Osteoblast (primary cell): ENCODE measurements around the gene CKM. TPM values are rescaled to one million over a fixed set of nuclear protein-coding genes. Genes with fewer than 3 reads are reported as not detected.

Experiments
- DNase-seq: peaks from one replicate; pipeline ENCODE4 v3.0.0; 2011; ENCODE audit warnings: low spot score, mixed read lengths; ENCODE audit not compliant: insufficient read length; ENCODE audit errors: missing footprints
- H2AFZ ChIP-seq: 2 replicates; pipeline ENCODE4 v1.6.0; 2011; ENCODE audit warnings: mild to moderate bottlenecking, low read length
- H3K27ac ChIP-seq: 2 replicates; pipeline ENCODE4 v1.5.1; 2011; ENCODE audit warnings: mild to moderate bottlenecking, low read depth, low read length, moderate library complexity
- H3K27me3 ChIP-seq: 2 replicates; pipeline ENCODE4 v1.6.0; 2012; ENCODE audit warnings: mild to moderate bottlenecking, control low read depth, inconsistent platforms, low read length, moderate library complexity; ENCODE audit not compliant: insufficient read depth
- H3K36me3 ChIP-seq: 2 replicates; pipeline ENCODE4 v1.5.1; 2011; ENCODE audit warnings: mild to moderate bottlenecking, low read length, control low read depth, moderate library complexity; ENCODE audit not compliant: insufficient read depth
- H3K4me1 ChIP-seq: 2 replicates; pipeline ENCODE4 v1.5.1; 2011; ENCODE audit warnings: mild to moderate bottlenecking, low read length, control low read depth, moderate library complexity; ENCODE audit not compliant: insufficient read depth
- H3K4me2 ChIP-seq: 2 replicates; pipeline ENCODE4 v1.6.0; 2011; ENCODE audit warnings: mild to moderate bottlenecking, low read length; ENCODE audit not compliant: insufficient read depth
- H3K4me3 ChIP-seq: fragments of 200-600 bp; sonication (generic); 3 replicates; pipeline ENCODE4 v1.5.1; 2012; ENCODE audit warnings: mild to moderate bottlenecking, low read length, inconsistent platforms; ENCODE audit not compliant: insufficient read depth
- H3K79me2 ChIP-seq: 2 replicates; pipeline ENCODE4 v1.6.0; 2012; ENCODE audit warnings: mild to moderate bottlenecking, low read length, control low read depth, inconsistent platforms; ENCODE audit not compliant: insufficient read depth
- H3K9me3 ChIP-seq: 2 replicates; pipeline ENCODE4 v1.5.1; 2011; ENCODE audit warnings: low read depth, low read length, control low read depth
- H4K20me1 ChIP-seq: 2 replicates; pipeline ENCODE4 v1.6.0; 2012; ENCODE audit warnings: mild to moderate bottlenecking, low read length, control low read depth; ENCODE audit not compliant: insufficient read depth
- CTCF ChIP-seq: IDR thresholded peaks from 2 replicates; pipeline ENCODE4 v1.5.1; 2011; ENCODE audit warnings: mild to moderate bottlenecking, low read depth, low read length, moderate library complexity; ENCODE audit errors: extremely low read depth
- total RNA-seq: library from RNA; depleted of rRNA; stranded (reverse); fragments of >200 nt; gene quantifications from 2 replicates; pipeline ENCODE4 v1.2.3, GENCODE V29; 2012

CKM gene
- total RNA-seq, 1 donor = 0.36 TPM

GRCh38 chr19:45299719-45300118 lies 23.0 kb downstream of the CKM start:
- Histone ChIP-seq H3K4me3 (no peak overlapping the region), H3K27me3 (no peaks in the 10 kb centered on the region), H4K20me1 (peaks cover 3% of the 10 kb centered on the region), H3K36me3 (peaks cover 27% of the 10 kb centered on the region), H3K4me1 (no peaks in the 10 kb centered on the region), H3K27ac (no peak overlapping the region), H3K9me3 (no peaks in the 10 kb centered on the region), H3K79me2 (no peaks in the 10 kb centered on the region), H3K4me2 (no peak overlapping the region), H2AFZ (no peak overlapping the region)
- no peak for DNase-seq
- TF ChIP-seq CTCF = no peak

GRCh38 chr19:45298264-45298663 lies 24.4 kb downstream of the CKM start:
- Histone ChIP-seq H3K27ac (no peak overlapping the region), H3K4me2 (no peak overlapping the region), H3K4me1 (no peaks in the 10 kb centered on the region), H3K4me3 (no peak overlapping the region), H4K20me1 (no peaks in the 10 kb centered on the region), H3K27me3 (no peaks in the 10 kb centered on the region), H3K9me3 (no peaks in the 10 kb centered on the region), H3K36me3 (peaks cover 27% of the 10 kb centered on the region), H2AFZ (no peak overlapping the region), H3K79me2 (no peaks in the 10 kb centered on the region)
- no peak for TF ChIP-seq CTCF
- DNase-seq = no peak

GRCh38 chr19:45297674-45298073 lies 25.0 kb downstream of the CKM start:
- H3K27me3 ChIP-seq = no peaks in the 10 kb centered on the region
- H3K79me2 ChIP-seq = no peaks in the 10 kb centered on the region
- H3K4me1 ChIP-seq = no peaks in the 10 kb centered on the region
- H2AFZ ChIP-seq = no peak overlapping the region
- H3K9me3 ChIP-seq = no peaks in the 10 kb centered on the region
- no peak overlapping the region for H3K4me3 ChIP-seq
- no peak for TF ChIP-seq CTCF
- H3K36me3 ChIP-seq = peaks cover 28% of the 10 kb centered on the region
- DNase-seq = no peak
- no peak overlapping the region for H3K27ac ChIP-seq
- H4K20me1 ChIP-seq = no peaks in the 10 kb centered on the region
- no peak overlapping the region for H3K4me2 ChIP-seq

DNA sequence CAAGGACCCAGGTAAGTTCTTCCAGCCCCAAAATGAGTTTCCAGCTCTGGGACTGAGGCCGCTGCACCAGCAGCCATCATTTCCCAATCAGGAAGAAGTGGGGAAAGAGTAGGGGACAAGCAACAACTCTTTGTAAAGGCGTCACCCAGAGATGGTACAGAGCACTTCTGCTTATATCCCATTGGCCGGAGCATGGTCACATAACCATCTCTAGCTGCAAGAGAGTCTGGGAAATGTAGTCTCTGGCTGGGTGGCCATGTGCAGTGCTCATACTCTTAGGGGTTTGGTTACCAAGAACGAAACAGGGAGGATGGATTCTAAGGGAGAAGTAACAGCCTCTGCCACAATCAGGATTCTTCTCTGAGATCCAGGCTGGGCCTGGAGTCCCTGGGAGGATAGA lies 26.3 kb downstream of the CKM start:
- Histone ChIP-seq H3K9me3 (no peaks in the 10 kb centered on the region), H3K27me3 (no peaks in the 10 kb centered on the region), H3K4me3 (no peak overlapping the region), H3K36me3 (peaks cover 30% of the 10 kb centered on the region), H4K20me1 (no peaks in the 10 kb centered on the region), H2AFZ (no peak overlapping the region), H3K27ac (no peak overlapping the region), H3K79me2 (no peaks in the 10 kb centered on the region), H3K4me1 (no peaks in the 10 kb centered on the region), H3K4me2 (no peak overlapping the region)
- no peak for DNase-seq
- no peak for TF ChIP-seq CTCF
